KBM-7 (cell line): ENCODE results near the gene CARMIL1.

Experiments used
- DNase-seq: peaks from one replicate; pipeline ENCODE4 v3.0.0-alpha.2; 2015
- in situ Hi-C: fragments of 300-500 bp; cut with MboI; formaldehyde crosslinking; loops from 2 replicates; pipeline ENCODE4 v1.14.3; 2020; ENCODE audit warnings: low sequenced_read_pairs, low pct_unique_long_range_greater_than_20kb, mixed read lengths

The CARMIL1 gene

DNA sequence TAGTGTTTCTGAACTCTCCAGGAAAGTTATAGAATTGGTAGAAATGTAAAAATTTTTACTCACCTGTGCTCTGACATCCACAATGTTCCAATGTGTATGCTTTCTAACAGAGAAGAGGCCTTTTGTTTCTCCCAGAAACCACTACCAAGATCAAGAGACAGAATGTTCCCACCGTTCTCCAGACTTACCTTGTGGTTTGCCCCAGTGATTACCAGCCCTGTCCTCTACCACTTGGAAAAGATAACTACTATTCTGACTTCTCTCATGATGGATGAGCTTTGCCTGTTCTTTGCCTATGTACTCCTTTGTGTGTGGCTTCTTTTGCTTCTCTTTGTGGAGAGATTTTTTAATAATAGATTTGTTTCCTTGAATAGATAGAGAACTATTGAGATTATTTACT lies 199.8 kb downstream of the CARMIL1 start:
- in situ Hi-C loops, result no loop called here
- no peak for DNase-seq

DNA sequence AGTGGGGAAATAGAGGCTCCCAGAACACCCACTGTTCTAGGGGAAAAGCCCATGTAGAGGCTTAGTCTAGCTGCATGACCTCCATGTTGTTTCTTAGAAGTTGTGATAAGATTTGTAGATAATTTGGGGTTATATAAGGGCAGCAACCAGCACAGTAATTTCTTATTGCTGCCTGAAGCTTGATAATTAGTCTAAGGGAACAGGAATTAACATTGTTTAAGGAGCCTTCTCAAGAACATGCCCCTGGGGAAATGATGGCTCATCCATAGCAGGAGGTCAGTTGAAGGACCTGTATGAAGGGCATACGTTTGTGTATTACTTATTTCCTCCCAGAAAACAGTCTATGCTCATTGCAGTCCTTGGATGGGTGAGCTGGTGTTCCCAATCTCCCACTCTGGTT lies 202.1 kb downstream of the CARMIL1 start:
- no peak for DNase-seq
- in situ Hi-C loops, result no loop called here

DNA sequence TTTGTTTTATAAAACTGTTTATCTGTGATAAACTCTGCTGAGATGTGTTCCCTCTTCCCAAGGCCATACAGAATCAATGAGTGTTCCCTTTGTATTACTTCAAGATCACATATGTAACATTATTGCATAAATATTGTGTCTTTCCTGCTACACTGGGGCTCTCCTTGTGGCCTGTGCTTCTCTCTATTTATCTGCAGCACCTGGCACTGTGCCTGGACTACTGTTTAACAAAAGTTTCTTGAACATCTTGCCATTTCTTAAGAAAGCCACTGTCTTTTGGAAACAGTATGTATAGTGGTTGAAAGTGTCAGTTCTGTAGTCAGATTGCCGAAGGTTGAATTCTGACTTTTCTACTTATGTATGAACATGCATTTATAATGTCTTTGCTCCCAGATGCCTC lies 203.8 kb downstream of the CARMIL1 start:
- in situ Hi-C loops, result no loop called here
- no peak for DNase-seq

DNA sequence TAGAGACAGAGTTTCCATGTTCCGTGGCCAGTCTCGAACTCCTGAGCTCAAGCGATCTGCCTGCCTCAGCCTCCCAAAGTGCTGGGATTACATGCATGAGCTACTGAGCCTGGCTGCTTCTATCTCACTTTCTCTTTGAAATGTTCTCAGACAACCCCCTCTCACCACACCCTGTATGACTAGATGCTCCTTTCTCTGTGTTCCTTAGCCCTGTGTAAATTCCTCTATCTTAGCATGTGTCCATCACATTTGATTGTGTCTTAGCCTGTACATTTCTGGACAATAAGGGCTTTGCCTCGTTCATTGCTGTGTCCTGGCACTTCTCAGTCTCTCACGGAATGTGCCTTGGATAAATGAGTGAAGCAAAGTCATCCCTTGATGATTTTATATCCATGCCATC lies 204.8 kb downstream of the CARMIL1 start:
- no peak for DNase-seq
- in situ Hi-C loops, result no loop called here

DNA sequence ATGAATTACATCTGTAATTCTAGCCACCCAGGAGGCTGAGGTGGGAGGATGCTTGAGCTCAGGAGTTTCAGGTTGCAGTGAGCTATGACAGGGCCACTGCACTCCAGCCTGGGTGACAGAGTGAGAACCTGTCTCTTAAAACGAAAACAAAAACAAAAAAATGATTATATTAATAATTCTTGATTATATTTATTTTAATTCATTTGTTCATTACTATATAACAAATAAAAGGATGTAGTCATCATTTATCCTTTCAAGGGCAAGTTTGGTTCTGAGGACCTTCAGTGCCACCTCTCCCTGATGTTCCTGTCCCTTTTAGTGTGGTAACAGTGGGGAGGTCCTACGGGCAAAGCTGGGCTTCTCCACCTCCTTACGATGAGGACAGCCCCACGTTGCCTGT lies 205.7 kb downstream of the CARMIL1 start:
- in situ Hi-C loops, result no loop called here

DNA sequence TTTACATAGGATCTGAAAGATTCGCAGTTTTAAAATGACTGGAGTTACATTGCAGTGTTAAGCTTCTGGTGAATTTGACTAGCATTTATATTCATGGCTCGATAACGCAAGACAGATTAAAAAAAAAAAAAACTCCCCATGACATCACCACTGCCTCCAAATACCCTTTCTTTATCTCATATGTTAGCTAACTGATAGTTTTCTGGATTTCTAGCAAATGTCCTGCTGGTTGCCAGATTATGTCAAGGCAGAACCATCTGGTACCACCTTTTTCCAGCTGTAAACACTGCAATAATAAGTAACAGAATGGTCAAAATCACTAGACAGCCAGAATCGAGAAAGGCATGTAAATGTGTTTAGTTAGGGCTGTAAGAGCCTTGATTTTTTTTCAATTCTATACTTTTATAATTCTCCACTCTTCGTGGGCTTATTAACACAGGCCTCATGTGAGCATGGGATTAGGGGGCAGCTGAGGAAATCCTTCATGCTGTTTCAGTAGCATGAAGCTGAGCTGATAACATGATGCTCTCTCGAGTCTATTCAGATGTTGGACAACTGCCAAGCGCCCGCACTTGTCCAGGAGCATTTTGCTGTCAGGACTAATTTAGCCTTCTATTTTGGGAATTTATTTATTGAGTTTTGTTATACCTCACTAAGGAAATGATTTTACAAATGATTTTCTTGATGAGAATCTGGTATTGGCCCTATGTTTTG lies 206.8 kb downstream of the CARMIL1 start:
- no peak for DNase-seq

More for the DNA sequence above, 205.7 kb downstream of the CARMIL1 start:
- DNase-seq, result no peak

DNA sequence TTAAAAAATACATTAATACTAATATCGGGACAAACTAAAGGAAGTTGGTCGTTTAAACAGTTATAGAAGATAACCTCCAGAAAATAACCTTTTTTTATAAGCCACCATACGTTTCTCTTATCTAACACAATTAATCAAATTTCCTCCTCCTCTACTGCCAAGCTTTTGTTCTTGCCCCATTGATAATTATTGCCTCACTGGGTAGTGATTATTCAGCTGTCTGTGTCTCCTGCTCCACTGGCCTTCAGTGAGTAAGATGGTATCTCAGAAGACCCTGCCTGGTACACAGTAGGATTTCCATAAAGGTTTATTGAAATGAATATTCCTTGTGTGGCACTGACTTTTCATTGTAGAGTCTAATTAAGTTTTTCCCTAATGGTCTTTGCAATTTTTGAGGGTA lies 207.4 kb downstream of the CARMIL1 start:
- in situ Hi-C loops, result no loop called here

More for the DNA sequence above, 206.8 kb downstream of the CARMIL1 start:
- in situ Hi-C loops, result no loop called here

DNA sequence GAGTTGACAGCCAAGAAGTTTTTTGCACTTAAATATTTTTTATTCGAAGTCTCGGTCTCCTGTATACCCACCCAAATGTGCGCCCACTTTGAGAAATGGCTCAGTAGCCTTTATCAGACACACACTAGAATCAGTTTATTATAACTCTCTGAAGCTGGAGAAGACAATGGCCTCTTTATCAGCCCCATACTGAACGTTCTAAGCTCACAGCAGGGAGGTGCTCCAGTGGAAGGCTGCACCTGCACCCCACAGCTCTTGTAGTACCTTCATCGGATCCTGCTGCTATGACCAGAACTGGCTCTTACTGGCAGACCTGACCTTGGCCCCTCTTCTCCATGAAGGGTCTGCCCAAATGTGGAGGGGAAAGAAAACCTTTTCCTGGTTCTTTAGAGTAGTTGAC lies 207.8 kb downstream of the CARMIL1 start:
- in situ Hi-C loops, result no loop called here
- no peak for DNase-seq

More for the DNA sequence above, 207.4 kb downstream of the CARMIL1 start:
- DNase-seq, result no peak

DNA sequence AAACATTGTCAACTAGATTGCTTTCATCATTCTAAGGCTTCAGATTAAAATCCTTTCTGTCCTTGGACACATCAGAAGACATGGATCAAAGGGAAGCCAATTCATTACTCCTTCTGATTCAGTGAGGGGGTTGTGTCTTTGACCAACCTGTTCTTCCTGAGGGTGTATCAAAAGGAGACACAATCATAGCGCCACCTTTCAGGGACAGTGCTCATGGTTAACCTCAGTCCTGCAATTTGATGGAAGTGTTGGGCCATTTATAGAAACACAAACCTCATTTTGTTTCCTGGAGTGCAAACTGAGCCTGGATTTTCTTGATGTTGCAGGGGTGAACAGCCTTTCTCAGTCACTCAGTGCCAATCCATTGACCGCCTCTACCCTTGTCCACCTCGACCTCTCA lies 209.0 kb downstream of the CARMIL1 start:
- no peak for DNase-seq
- in situ Hi-C loops, result no loop called here

DNA sequence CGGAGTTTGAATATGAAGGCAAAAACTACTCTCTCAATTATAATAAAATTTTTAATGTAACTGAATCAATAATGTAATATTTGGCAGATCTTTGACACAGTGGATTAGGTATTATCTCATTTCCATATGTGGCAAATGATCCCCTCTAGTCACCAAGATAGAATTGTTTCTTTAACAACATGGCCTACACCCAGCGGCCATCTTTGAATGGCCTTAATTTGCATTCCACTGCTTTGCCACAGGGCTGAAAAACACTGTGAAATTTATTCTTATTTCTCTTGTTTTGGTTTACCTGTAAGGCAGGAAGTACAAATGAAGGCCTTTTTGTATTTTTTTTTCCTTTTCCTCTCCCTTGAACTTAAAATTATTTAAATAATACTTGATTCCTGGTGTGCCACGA lies 210.2 kb downstream of the CARMIL1 start:
- in situ Hi-C loops, result no loop called here
- no peak for DNase-seq

DNA sequence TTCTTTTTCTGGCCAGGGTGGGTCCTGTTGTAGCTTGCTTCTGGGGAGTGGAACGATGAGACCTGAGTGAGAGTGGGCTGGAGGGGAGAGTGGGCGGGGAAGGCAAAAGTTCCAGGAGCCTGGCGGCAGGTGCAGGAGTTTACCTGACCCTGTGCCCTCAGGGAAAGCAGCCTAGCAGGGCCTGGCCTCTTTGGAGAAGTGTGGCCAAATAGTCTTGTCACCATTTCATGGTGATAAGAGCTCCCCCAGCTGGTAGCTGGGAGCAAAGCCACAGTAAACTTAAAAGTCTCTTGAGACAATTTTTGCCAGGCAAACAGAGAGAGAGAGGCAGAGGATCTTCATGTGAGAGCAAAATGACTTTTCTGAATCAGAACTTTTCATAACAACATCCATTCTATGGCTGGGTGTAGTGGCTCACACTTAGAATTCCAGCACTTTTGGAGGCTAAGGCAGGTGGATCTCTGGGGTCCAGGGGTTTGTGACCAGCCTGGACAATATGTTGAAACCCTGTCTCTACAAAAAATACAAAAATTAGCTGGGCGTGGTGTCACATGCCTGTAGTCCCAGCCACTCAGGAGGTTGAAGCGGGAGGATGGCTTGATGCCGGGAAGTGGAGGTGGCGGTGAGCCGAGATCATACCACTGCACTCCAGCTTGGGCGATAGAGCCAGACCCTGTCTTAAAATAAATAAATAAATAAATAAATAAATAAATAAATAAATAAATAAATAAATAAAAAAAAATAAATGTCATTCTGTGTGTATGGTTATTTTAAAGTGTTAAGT lies 211.0 kb downstream of the CARMIL1 start:
- in situ Hi-C loops, result no loop called here
- DNase-seq, result peak; percentile 77

DNA sequence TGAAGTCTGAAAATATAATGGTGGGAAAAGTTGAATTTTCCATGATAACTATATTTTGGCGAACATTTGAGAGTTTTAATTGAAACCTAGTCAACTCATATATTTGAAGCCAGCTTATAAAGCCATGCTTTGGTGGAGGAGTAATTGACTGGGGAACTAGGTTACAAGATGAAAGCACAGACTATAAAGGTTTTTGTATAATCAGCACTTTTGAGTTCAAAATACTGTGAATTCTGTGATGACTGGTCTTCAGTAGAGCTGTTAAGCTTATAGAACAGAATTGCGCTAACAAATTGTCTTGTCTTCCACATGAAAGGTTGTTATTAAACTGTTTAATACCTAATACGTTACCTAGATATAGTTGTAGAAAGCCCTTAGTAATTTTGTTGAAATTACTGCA lies 213.8 kb downstream of the CARMIL1 start:
- DNase-seq, result no peak
- in situ Hi-C loops, result no loop called here

DNA sequence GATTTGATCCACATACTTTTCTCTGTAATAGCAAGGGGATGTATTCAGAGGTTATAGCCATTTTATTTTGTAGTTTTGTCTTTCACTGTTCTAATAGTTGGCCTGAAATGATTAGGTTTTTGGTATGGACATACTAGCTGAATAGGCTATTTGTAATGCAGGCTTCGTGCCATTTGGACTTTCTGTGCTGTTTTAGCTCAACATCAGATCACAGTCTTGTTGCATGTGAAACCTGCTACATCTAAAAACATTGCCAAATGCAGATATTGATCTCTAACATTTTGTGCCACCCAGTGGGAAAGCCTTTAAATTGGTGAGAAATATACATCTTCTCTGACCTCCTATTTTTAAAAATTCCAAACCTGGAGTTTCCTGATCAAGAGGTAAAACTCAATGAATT lies 215.3 kb downstream of the CARMIL1 start:
- DNase-seq, result no peak
- in situ Hi-C loops, result no loop called here

DNA sequence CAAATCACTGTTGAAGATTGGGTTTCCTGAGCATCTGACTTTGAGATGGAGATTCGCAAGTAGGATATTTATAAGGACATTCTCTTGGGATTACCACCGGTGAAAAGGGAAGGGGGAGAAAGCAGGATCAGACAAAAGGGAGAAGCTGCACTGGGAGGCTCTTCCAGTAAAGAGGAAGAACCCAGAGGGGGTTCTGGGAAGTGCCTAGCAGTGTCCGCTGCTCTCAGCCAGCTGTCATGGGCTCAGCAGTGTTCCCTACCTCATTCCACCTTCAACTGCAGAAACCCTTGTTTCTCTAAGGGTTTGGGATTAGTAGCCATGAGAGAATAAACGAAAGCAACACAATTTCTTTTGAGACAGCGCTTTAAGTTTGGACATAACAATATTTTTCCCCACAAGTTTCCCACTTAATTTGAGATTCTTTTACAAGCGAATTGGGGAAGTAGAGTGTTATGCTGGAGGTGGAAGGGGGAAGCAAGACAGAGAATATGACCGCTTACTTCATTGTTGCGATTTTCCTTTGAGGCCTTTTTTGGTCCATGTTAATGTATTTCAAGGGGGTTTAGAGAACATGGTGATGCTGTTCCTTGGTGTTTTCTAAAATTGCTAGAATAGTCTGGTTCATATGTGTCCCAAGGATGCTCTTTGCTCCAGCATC lies 218.3 kb downstream of the CARMIL1 start:
- in situ Hi-C loops, result no loop called here
- peak; percentile 14 for DNase-seq

DNA sequence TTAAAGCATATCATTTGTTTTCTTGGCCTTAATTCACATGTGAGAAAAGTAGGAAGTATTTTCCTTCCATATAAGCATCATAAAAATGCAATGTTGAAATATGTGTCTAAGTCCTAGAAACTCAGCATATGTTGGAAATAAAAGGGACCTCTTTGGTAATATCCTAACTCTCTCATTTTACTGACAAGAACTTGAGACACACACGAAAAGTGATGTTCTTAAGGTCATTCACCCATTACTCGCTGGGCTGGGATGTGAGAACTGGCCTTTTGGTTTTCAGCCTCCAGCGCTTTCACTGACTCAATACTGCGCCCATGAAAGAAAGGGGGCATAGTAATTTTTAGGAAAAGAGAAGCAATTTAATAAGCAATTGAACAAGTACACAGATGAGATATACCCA lies 219.3 kb downstream of the CARMIL1 start:
- no peak for DNase-seq
- in situ Hi-C loops, result no loop called here

DNA sequence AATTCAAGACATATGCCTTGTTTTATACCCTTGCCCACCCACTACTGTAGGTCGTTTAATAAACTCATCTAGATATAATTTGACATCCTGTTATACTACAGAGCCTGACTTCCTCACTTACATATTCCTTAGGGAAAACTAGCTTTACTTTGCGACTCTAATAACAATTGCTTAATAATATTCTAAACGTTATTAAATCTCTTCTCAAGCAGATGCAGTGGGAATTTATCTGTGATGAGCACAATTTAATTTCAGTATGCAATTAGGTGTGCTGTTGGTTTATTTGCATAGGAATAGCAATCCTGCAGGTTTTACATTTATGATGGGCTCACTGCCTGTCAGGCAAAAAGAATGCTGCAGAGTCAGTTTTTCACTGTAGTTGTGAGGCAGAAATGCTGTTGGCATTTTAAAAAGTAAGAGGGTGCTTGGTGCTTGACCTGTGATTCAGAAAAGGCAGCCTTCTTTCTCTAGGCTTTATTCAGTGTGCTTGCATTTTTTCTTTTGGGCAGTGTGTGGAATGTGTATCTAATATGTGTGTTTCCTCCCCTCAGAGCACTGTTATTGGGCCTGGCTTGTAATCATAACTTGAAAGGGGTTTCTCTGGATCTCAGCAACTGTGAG lies 220.6 kb downstream of the CARMIL1 start:
- in situ Hi-C loops, result no loop called here
- no peak for DNase-seq

DNA sequence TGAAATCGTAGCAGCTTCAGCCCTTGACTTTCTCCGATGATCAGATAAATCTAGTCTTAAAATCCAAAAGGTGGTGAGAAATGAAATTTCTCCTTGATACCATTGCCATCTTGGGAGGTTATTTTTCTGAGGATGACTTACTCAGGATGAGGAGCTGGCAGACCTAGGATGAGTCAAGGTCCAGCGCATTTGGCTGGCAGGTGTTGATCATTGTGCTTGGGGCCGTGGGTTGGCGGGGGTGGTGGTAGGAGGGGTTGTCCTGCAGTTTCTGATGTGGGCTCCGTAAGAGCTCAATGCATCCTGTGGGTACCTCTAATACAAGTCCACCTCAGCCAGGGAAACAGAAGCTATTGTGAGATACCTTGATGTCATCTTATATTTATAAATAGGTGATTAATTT lies 224.5 kb downstream of the CARMIL1 start:
- DNase-seq, result no peak

DNA sequence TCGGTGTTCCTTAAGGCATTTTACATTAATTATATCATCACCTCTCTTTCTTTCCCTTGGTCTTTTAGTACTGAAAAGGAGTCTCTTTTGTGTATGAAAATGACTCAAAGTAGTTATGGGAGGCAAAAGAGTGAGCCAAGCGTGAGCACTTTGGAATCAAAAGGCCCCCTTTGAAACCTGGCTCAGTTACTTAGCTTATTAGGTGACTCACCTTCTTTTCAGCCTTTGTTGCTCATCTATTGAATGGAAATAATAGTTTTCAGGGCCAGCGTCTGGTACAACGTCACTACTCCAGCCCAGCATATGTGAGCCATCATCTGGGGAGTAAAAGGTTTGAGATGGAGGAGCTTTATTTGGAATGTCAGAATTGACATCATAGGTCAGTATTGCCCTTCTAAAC lies 225.5 kb downstream of the CARMIL1 start:
- no peak for DNase-seq
- in situ Hi-C loops, result no loop called here

More for the DNA sequence above, 224.5 kb downstream of the CARMIL1 start:
- in situ Hi-C loops, result no loop called here

DNA sequence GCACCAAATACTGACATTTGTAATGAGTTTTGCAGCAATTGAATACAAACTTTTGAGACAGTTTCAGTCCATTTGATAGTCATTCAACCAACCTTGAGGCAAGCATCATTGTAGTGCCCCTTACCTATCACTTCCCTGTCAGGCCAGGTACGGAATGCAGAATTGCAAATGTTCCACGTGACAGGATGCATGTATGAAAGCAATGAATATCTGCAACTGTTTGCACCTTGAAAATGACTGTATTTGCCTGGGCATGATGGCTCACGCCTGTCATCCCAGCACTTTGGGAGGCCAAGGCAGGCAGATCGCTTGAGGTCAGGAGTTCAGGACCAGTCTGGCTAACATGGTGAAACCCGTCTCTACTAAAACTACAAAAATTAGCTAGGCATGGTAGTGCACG lies 226.8 kb downstream of the CARMIL1 start:
- no peak for DNase-seq
- in situ Hi-C loops, result no loop called here

DNA sequence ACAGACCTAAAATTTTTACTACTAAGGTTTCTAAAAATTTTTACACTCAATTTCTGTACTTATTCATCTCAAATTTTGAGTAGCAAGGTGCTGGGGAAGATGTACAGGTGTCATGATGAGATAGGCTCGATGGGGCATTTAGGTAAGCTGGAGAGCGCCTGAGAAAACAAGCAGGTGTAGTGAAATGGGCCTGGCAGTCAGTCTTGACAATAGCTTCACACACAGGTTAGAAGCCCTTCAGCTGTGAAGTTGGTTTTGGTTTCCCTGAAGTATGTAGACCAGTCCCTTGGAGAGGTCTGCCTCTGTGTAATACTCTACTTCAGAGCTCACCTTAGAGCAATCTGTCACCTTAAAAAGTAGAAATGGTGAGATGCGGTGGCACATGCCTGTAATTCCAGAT lies 228.9 kb downstream of the CARMIL1 start:
- in situ Hi-C loops, result no loop called here
- DNase-seq, result no peak
